Lung (tissue), 12 donors: ENCODE results near the gene MRPL49. TPM values are rescaled to one million over a fixed set of nuclear protein-coding genes. Genes with fewer than 3 reads are reported as not detected.
A peak's percentile ranks its signal among the peaks of the same experiment; 100 is the strongest.

ENCODE experiments used
- ATAC-seq: fragments of 200-7000 bp; cut with Tn5 transposase; one replicate; pipeline ENCODE4 v1.9.1; 2020; ENCODE audit warnings: moderate number of reproducible peaks; ENCODE audit not compliant: insufficient read depth, low FRiP score
- DNase-seq, 3 donors: peaks; one replicate each; pipeline ENCODE4 v3.0.0-alpha.2; 2013 to 2017
- H3K27ac ChIP-seq, 2 donors: one replicate each; pipeline ENCODE4 v1.5.1; 2013; ENCODE audit warnings: mild to moderate bottlenecking in 2 of 2, moderate library complexity in 2 of 2, control low read depth in 1 of 2, inconsistent platforms in 1 of 2, low read depth in 1 of 2, low read length in 1 of 2
- H3K27me3 ChIP-seq, 3 donors: one replicate each; pipeline ENCODE4 v1.5.1; 2013; ENCODE audit warnings: low read length in 2 of 3; ENCODE audit not compliant: control insufficient read depth in 3 of 3, insufficient read depth in 3 of 3
- H3K36me3 ChIP-seq, 4 donors: one replicate each; pipeline ENCODE4 v1.5.1; 2013; ENCODE audit warnings: low read length in 4 of 4, mild to moderate bottlenecking in 1 of 4, moderate library complexity in 1 of 4; ENCODE audit not compliant: control insufficient read depth in 4 of 4, insufficient read depth in 4 of 4
- H3K4me1 ChIP-seq, 5 donors: one replicate each; pipeline ENCODE4 v1.5.1; 2013; ENCODE audit warnings: low read length in 5 of 5, mild to moderate bottlenecking in 2 of 5, moderate library complexity in 1 of 5; ENCODE audit not compliant: control insufficient read depth in 5 of 5, insufficient read depth in 5 of 5
- H3K4me3 ChIP-seq: one replicate; pipeline ENCODE4 v1.5.1; 2013; ENCODE audit warnings: mild to moderate bottlenecking, control low read depth, moderate library complexity
- H3K9ac ChIP-seq, 2 donors: one replicate each; pipeline ENCODE4 v1.5.1; 2013; ENCODE audit warnings: low read length in 2 of 2, control low read depth in 1 of 2; ENCODE audit not compliant: insufficient read depth in 1 of 2
- H3K9me3 ChIP-seq, 4 donors: one replicate each; pipeline ENCODE4 v1.5.1; 2013; ENCODE audit warnings: low read length in 3 of 4, mild to moderate bottlenecking in 1 of 4, moderate library complexity in 1 of 4; ENCODE audit not compliant: control insufficient read depth in 4 of 4, insufficient read depth in 3 of 4
- CTCF ChIP-seq: IDR thresholded peaks from 2 replicates; pipeline ENCODE4 v1.5.1; 2012; ENCODE audit warnings: mild to moderate bottlenecking; ENCODE audit errors: control extremely low read depth, extremely low read depth
- WGBS, 2 donors: extraction: QIAGEN DNeasy Blood & Tissue Kit; methylation state at CpG; one replicate each; pipeline ENCODE4 v1.1.7; 2013; 5-methylcytosine and 5-hydroxymethylcytosine counted together
- polyA plus RNA-seq, 2 donors: library from polyadenylated mRNA; stranded (reverse); fragments of 200-250 nt; gene quantifications; one replicate each; pipeline ENCODE4 v1.2.1, GENCODE V29; 2013
- total RNA-seq, 2 donors: library from RNA; depleted of rRNA in 1 of 2; stranded (reverse); fragments of >200 nt in 1 of 2; gene quantifications; one replicate each; pipeline ENCODE4 v1.2.1, GENCODE V29; 2014 to 2021
- donor health status: control.
- donor health status: control.
- donor health status: Bipolar disorder and iron deficiency.
- donor health status: healthy.
- donor health status: DM: yes; HTN: yes; CAD: no.

The MRPL49 gene
- total and polyA plus RNA-seq, 4 donors, result 26.3 to 57.2 (median 39.9) TPM

GRCh38 chr11:65078151-65078550 is 44.0 kb upstream of the MRPL49 start:
- DNase-seq (no peak), ATAC-seq (peak; percentile 47)
- TF ChIP-seq CTCF, result peak; percentile 42
- Histone ChIP-seq H3K9me3 (no peaks in the 10 kb centered on the region), H3K4me3 (no peak overlapping the region), H3K27ac (no peak overlapping the region), H3K4me1 (peaks cover 0 to 6% (median 3%) of the 10 kb centered on the region in 5 donors), H3K27me3 (no peaks in the 10 kb centered on the region), H3K36me3 (peaks cover 0 to 13% (median 1%) of the 10 kb centered on the region in 4 donors), H3K9ac (no peak overlapping the region)
- WGBS, 2 donors, result 57 to 66% methylated on average over 3 of the region's 3 CpGs

- peaks cover 0 to 13% (median 1%) of the 10 kb centered on the region in 4 donors for H3K36me3 ChIP-seq
- H3K9me3 ChIP-seq, result no peaks in the 10 kb centered on the region
- ATAC-seq (no peak), DNase-seq (no peak)
- H3K4me3 ChIP-seq, result no peak overlapping the region
- H3K9ac ChIP-seq, result no peak overlapping the region
- no peaks in the 10 kb centered on the region for H3K27me3 ChIP-seq
- peaks cover 0 to 12% (median 5%) of the 10 kb centered on the region in 5 donors for H3K4me1 ChIP-seq
- no peak for TF ChIP-seq CTCF
- WGBS, 2 donors, result 94 to 96% methylated on average over 9 of the region's 9 CpGs
- no peak overlapping the region for H3K27ac ChIP-seq
Measured at GRCh38 chr11:65078786-65079342, 43.3 kb upstream of the MRPL49 start.

GRCh38 chr11:65083134-65083833 is 38.8 kb upstream of the MRPL49 start:
- H3K9ac ChIP-seq, result peak overlapping the region; percentile 3 to 66
- no peak for TF ChIP-seq CTCF
- H3K36me3 ChIP-seq, result peaks cover 0 to 27% (median 16%) of the 10 kb centered on the region in 4 donors
- no peaks in the 10 kb centered on the region for H3K9me3 ChIP-seq
- 5 to 8% methylated on average over 12 to 13 of the region's 13 CpGs for WGBS, 2 donors
- no peak for DNase-seq
- H3K27ac ChIP-seq, result peak overlapping the region in 1 of 2 donors; percentile 34
- H3K27me3 ChIP-seq, result no peaks in the 10 kb centered on the region
- ATAC-seq, result no peak
- peak overlapping the region; percentile 39 for H3K4me3 ChIP-seq
- peaks cover 0 to 22% (median 8%) of the 10 kb centered on the region in 5 donors for H3K4me1 ChIP-seq
